HepG2 (cell line): Measurements from ENCODE around the gene GLS2. TPM values are rescaled to one million over a fixed set of nuclear protein-coding genes. Genes with fewer than 3 reads are reported as not detected.
A peak's percentile ranks its signal among the peaks of the same experiment; 100 is the strongest.

ENCODE experiments used
- ATAC-seq: fragments of 200-7000 bp; cut with Tn5 transposase; 3 replicates; pipeline ENCODE4 v1.9.1; 2020; ENCODE audit warnings: mild to moderate bottlenecking, moderate library complexity
- BruUV-seq: library from RNA; stranded (reverse); fragments of 400-500 nt; replicated peaks from 2 replicates; lab custom pipeline; 2021; lab: Mats Ljungman, UMichigan
- CTCF ChIA-PET: fragments of 300-600 bp; formaldehyde crosslinking; extraction: SDS; loops from one replicate; lab custom pipeline; 2021; ENCODE audit warnings: low total read pairs, inconsistent platforms, low intra/inter-chr PET ratio; lab: Yijun Ruan, JAX
- POLR2A ChIA-PET: fragments of 350-600 bp; sonication (Branson Sonifier 250); formaldehyde crosslinking; loops from one replicate; lab custom pipeline; 2020; ENCODE audit warnings: antibody characterized with exemption, inconsistent platforms; lab: Yijun Ruan, JAX
- DNase-seq: peaks from one replicate; pipeline ENCODE4 v3.0.0-alpha.2; 2015; ENCODE audit warnings: low spot score
- FAIRE-seq: peaks from 3 replicates; lab custom pipeline; 2011; peaks lifted over from hg19 to GRCh38; lab: Jason Lieb, UNC
- H2AFZ ChIP-seq: one replicate; pipeline ENCODE4 v1.6.1; 2011; ENCODE audit warnings: low read length, inconsistent platforms
- H3K27ac ChIP-seq: fragments of 300-600 bp; 3 replicates; pipeline ENCODE4 v1.8.0; 2011; ENCODE audit warnings: mixed run types, mild to moderate bottlenecking, mixed read lengths, low read length, inconsistent platforms; ENCODE audit not compliant: insufficient read depth; ENCODE audit errors: extremely low read length
- H3K27me3 ChIP-seq, 2 experiments: fragments of 200-600 bp in 1 of 2; 2 replicates in 1 of 2; 3 replicates in 1 of 2; pipeline versions ENCODE4 v1.6.0 to v1.8.0; 2011; ENCODE audit warnings: low read length in 2 of 2, mild to moderate bottlenecking in 2 of 2, moderate library complexity in 2 of 2, inconsistent platforms in 1 of 2; ENCODE audit not compliant: insufficient read depth in 2 of 2, control insufficient read depth in 1 of 2
- H3K36me3 ChIP-seq, 2 experiments: fragments of 200-600 bp in 1 of 2; replicated peaks in 1 of 2; 2 replicates in 1 of 2; 3 replicates in 1 of 2; pipeline versions ENCODE4 v1.5.1 to v1.8.0; 2011; ENCODE audit warnings: low read length in 2 of 2, inconsistent platforms in 1 of 2; ENCODE audit not compliant: insufficient read depth in 2 of 2, control insufficient read depth in 1 of 2
- H3K4me1 ChIP-seq: 2 replicates; pipeline ENCODE4 v1.5.1; 2012; ENCODE audit warnings: low read length, inconsistent platforms; ENCODE audit not compliant: insufficient read depth
- H3K4me2 ChIP-seq: 2 replicates; pipeline ENCODE4 v1.6.0; 2011; ENCODE audit warnings: low read depth, low read length, inconsistent platforms
- H3K4me3 ChIP-seq, 3 experiments: fragments of 200-600 bp in 1 of 3; sonication (generic), shearing (Covaris generic) in 1 of 3; replicated peaks in 1 of 3; 2 replicates each; pipeline ENCODE4 v1.5.1; 2011 to 2016; ENCODE audit warnings: low read length in 3 of 3, inconsistent platforms in 2 of 3, low read depth in 2 of 3, mild to moderate bottlenecking in 2 of 3, control low read depth in 1 of 3, mixed read lengths in 1 of 3; ENCODE audit not compliant: insufficient read depth in 1 of 3
- H3K79me2 ChIP-seq: one replicate; pipeline ENCODE4 v1.6.1; 2011; ENCODE audit warnings: low read length, inconsistent platforms; ENCODE audit not compliant: insufficient read depth
- H3K9ac ChIP-seq: 2 replicates; pipeline ENCODE4 v1.6.0; 2011; ENCODE audit warnings: mild to moderate bottlenecking, low read depth, low read length, inconsistent platforms; ENCODE audit not compliant: insufficient read depth
- H3K9me3 ChIP-seq: 2 replicates; pipeline ENCODE4 v1.5.1; 2012; ENCODE audit warnings: mild to moderate bottlenecking, low read length
- H4K20me1 ChIP-seq: 2 replicates; pipeline ENCODE4 v1.6.0; 2011; ENCODE audit warnings: inconsistent platforms, mild to moderate bottlenecking, low read length, moderate library complexity; ENCODE audit not compliant: insufficient read depth
- ZNF460 ChIP-seq: sonication (generic); formaldehyde crosslinking; IDR thresholded peaks from 2 replicates; pipeline ENCODE4 v1.5.1; 2020; ENCODE audit warnings: missing genetic modification reagents, mild to moderate bottlenecking, borderline replicate concordance
- WGBS: methylation state at CpG from one replicate; pipeline ENCODE4 v1.1.6; 2017; ENCODE audit warnings: low lambda C conversion rate; 5-methylcytosine and 5-hydroxymethylcytosine counted together
- in situ Hi-C: cut with HindIII; loops from 2 replicates; pipeline ENCODE4 v1.10.0; 2017; ENCODE audit warnings: low pct_unique_long_range_greater_than_20kb; ENCODE audit not compliant: extremely low pct_ligation_motif_present
- intact Hi-C: fragments of 100-400 bp; cut with micrococcal nuclease; formaldehyde crosslinking; loops from one replicate; pipeline ENCODE4 v1.10.0; 2022; ENCODE audit not compliant: unreplicated experiment
- polyA plus RNA-seq, 8 experiments: library from polyadenylated mRNA; depleted of rRNA in 3 of 8; stranded (reverse) in 7 of 8; unstranded in 1 of 8; fragments of >200 nt; fragmentation: Illumina TruSeq in 4 of 8; extraction: Trizol in 4 of 8; gene quantifications; 2 replicates each; pipeline versions ENCODE4 v1.2.1 to v1.2.3, GENCODE V29; 2011 to 2016; ENCODE audit warnings: low read depth in 4 of 8, missing spikeins in 1 of 8, mixed read lengths in 1 of 8; ENCODE audit not compliant: insufficient read depth in 1 of 8
- total RNA-seq, 5 experiments: library from RNA; depleted of rRNA; stranded (reverse); fragments of >200 nt; fragmentation: Illumina TruSeq; extraction: Trizol; gene quantifications; 2 replicates each; pipeline ENCODE4 v1.2.3, GENCODE V29; 2016; ENCODE audit warnings: low read depth in 1 of 5
- TF ChIP-seq, protein P1 (sequence below): sonication (generic); formaldehyde crosslinking; IDR thresholded peaks from 2 replicates; pipeline ENCODE4 v1.8.1; 2023; ENCODE audit warnings: mild to moderate bottlenecking, missing genetic modification reagents
- TF ChIP-seq, protein P2 (sequence below): sonication (generic); formaldehyde crosslinking; IDR thresholded peaks from 2 replicates; pipeline ENCODE4 v1.8.0; 2022; ENCODE audit warnings: mild to moderate bottlenecking, missing genetic modification reagents, moderate library complexity

The GLS2 gene
- total and polyA plus RNA-seq, 2 of the 13 experiments (the other 11 are each of a cell fraction or from before 2014, with no cell fraction given): 8.6 to 12.2 TPM

DNA sequence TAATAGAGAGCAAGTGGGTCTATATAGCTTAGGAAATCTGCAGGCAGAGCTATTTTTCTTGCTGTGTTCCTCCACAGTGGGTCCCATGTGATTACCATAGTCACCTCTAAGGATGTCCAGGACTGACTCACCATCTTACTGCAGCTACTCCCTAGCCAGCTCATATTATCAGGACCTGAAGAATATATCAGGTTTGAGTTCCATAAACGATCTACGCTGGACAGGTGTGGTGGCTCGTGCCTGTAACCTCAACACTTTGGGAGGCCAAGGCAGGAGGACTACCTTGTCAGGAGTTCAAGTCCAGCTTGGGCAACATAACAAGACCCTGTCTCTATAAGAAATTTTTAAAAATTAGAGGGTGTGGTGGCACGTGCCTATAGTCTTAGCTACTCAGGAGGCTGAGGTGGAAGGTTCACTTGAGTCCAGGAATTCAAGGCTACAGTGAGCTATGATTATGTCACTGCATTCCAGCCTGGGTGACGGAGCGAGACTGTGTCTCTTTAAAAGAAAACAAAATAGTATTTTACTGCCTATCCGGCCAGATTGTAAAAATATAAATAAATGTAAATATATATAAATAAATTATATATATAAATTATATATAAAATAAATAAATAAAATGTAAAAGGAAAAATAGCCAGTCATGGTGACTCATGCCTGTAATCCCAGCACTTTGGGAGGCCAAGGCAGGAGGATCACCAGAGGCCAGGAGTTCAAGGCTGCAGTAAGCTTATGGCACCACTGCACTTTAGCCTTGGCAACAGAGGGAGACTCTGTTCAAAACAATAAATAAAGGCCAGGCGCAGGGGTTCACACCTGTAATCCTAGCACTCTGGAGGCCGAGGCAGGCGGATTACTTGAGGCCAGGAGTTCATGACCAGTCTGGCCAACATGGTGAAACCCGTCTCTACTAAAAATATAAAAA is 26.5 kb downstream of the GLS2 start (continued):
- TF ChIP-seq, protein P1, sequence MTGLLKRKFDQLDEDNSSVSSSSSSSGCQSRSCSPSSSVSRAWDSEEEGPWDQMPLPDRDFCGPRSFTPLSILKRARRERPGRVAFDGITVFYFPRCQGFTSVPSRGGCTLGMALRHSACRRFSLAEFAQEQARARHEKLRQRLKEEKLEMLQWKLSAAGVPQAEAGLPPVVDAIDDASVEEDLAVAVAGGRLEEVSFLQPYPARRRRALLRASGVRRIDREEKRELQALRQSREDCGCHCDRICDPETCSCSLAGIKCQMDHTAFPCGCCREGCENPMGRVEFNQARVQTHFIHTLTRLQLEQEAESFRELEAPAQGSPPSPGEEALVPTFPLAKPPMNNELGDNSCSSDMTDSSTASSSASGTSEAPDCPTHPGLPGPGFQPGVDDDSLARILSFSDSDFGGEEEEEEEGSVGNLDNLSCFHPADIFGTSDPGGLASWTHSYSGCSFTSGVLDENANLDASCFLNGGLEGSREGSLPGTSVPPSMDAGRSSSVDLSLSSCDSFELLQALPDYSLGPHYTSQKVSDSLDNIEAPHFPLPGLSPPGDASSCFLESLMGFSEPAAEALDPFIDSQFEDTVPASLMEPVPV (CRISPR knock-in tag): no peak

DNA sequence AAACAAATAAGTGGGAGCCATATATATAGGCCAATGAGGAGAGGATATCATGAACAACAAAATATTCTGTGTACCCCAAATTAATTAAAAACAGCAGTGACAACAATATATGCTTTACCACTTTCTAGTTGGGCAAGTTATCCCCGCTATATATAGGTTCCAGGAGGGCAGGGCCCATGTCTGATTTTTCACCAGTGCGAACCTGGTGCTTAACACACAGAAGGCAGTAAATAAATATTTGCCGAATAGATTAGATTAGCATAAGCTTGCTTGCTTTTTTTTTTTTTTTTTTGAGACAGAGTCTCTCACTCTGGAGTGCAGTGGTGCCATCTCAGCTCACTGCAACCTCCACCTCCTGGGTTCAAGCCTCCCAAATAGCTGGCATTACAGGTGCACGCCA is 30.1 kb downstream of the GLS2 start:
- no peak for FAIRE-seq
- no peaks in the 10 kb centered on the region for H3K79me2 ChIP-seq
- ChIA-PET CTCF (no interaction called here), POLR2A (interaction anchor here (0.6 to 2.9 kb wide), 5 partner anchors 8 to 143 kb away, joined by 3 to 16 read pairs (median 3); partner anchors contain the start of genes CNPY2 and TIMELESS)
- 0 out of 5 replicates have a peak, but pooled peaks cover 0 to 4% of the 10 kb centered on the region in 2 experiments for H3K27me3 ChIP-seq
- no peaks in the 10 kb centered on the region for H4K20me1 ChIP-seq
- WGBS: 25% methylated on average over 4 of the region's 4 CpGs
- H3K36me3 ChIP-seq: no peaks in the 10 kb centered on the region
- H3K4me1 ChIP-seq: peaks cover 67% of the 10 kb centered on the region
- no peaks in the 10 kb centered on the region for H3K9me3 ChIP-seq
- peak; percentile 16; the same call in 1 of the 3 replicates for ATAC-seq
- H3K4me3 ChIP-seq: no peak overlapping the region
- H2AFZ ChIP-seq: no peak overlapping the region
- no TSS peak for BruUV-seq
- peak; percentile 24 for DNase-seq
- H3K9ac ChIP-seq: no peak overlapping the region
- TF ChIP-seq ZNF460 (CRISPR knock-in tag): peak; percentile 61; the same call in 1 of the 2 replicates
- TF ChIP-seq, protein P2, sequence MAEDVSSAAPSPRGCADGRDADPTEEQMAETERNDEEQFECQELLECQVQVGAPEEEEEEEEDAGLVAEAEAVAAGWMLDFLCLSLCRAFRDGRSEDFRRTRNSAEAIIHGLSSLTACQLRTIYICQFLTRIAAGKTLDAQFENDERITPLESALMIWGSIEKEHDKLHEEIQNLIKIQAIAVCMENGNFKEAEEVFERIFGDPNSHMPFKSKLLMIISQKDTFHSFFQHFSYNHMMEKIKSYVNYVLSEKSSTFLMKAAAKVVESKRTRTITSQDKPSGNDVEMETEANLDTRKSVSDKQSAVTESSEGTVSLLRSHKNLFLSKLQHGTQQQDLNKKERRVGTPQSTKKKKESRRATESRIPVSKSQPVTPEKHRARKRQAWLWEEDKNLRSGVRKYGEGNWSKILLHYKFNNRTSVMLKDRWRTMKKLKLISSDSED (CRISPR knock-in tag): no peak
- H3K4me2 ChIP-seq: no peak overlapping the region
- H3K27ac ChIP-seq: no peak overlapping the region
- in situ Hi-C loops: no loop called here
- intact Hi-C loops: no loop called here
